Left ventricle myocardium superior (tissue), 1 donor: ENCODE measurements around the gene SPAG16. TPM values are rescaled to one million over a fixed set of nuclear protein-coding genes. Genes with fewer than 3 reads are reported as not detected.
"Not testable (repeated sequence)": the region's sequence is repeated elsewhere in the genome, so short reads cannot be mapped to it uniquely, and the experiment has no call there.

ENCODE experiments used
- ATAC-seq: fragments of 200-7000 bp; cut with Tn5 transposase; one replicate; pipeline ENCODE4 v1.9.1; 2020; ENCODE audit warnings: mild to moderate bottlenecking, moderate library complexity
- DNase-seq: peaks from one replicate; pipeline ENCODE4 v3.0.0-alpha.2; 2020
- intact Hi-C: fragments of 100-400 bp; cut with micrococcal nuclease; formaldehyde crosslinking; loops from one replicate; pipeline ENCODE4 v1.11.0; 2022
- total RNA-seq: library from RNA; stranded (reverse); fragmentation: NEBNext Ultra II Directional; extraction: Animal tissue kit (Norgen Biotek cat#: 25700); gene quantifications from one replicate; pipeline ENCODE4 v1.2.1, GENCODE V29; 2021
- donor health status: DM: no; HTN: yes; CAD: no; lungs with severe emphysema.

The SPAG16 gene
- total RNA-seq, 1 donor from 2014 or later, result 18.7 TPM

DNA sequence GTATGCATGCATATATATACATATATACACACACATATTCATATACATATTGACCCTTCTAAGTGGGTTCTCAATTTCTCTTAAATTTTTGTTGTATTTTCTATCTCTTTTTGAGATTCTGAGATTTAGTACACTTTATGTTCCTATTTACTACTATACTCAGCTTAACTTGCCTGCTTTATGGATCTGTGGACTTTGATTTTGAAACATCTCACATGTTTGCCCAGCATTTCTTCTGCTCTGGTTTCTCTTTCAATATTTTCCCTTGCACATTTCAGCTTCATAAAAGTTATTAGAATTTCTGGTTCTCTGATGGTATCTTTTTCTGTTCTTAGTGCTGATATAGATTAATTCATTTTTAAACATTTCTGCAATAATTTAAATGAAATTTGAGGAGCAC lies 380.6 kb downstream of the SPAG16 start:
- DNase-seq (no peak), ATAC-seq (no peak)
- intact Hi-C loops, result no loop called here

DNA sequence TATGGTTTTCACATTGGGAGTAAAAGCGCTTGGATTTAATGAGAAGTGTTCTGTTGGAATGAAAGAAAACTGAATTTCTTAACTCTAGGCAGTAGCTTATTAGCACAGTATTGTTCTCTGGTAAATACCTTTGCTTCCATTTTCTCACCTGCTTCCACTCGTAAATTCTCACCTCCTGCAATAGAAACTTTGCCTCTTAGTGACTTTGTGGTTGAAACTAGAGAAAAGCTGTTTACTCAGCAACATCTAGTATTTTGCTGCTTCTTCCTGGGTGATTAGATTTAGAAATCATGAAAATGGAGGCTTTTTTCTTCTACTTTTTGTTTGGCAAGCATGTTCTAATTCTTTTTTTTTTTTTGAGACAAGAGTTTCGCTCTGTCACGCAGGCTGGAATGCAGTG lies 385.4 kb downstream of the SPAG16 start:
- intact Hi-C loops, result no loop called here
- DNase-seq, result no peak
- ATAC-seq, result no peak

DNA sequence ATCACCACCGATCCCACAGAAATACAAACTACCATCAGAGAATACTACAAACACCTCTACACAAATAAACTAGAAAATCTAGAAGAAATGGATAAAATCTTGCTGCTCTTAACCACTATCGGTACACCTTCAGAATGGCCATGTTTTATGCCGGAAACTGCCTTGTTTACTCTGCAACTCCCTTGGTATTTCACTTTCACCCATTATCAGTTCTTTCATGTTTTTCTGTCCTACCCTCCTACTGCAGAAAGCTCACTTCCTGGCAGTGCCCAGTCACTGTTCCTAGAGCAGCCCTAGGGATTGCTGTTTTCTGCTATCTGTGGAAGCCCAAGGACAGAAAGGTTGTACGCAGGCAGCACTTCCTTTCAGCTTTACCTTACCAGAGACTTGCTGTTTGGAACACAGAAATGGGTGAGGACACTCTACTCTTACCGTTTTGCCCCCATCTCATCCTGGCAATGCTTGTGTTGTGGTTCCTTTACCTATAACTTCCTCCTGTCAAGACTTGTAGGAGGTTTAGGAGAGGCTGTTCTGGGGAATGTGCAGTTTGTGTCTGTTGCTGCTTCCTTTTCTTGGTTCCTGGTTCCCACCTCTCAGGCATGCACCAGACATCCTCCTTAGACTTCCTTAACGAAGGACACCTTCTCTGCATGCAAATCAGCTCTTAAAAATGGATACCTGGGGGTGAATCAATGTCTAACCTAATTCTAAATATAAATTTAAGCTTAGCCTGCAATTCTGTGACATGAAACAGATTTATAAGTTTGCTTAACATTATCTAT lies 394.4 kb downstream of the SPAG16 start:
- intact Hi-C loops, result no loop called here
- no peak for ATAC-seq
- DNase-seq, result no peak

DNA sequence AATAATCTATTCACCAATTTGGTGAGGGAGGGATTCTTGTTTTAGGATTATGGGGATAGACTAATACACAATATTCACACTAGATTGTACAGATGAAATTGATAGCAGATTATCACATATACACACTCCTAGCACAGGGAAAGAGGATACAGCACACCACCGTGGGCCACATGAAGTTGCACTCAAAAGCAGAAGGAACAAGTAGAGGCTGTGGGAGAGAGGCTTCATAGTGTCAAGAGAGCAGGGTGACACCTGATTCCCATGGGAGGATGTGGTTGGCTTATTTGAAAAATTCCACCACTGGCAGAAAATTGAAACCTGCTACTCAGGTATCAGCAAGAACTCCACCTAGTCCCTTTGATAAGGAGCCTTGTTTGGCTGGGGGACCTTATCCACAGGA lies 395.6 kb downstream of the SPAG16 start:
- intact Hi-C loops, result no loop called here
- DNase-seq (no peak), ATAC-seq (no peak)

- intact Hi-C loops, result no loop called here
- no peak for DNase-seq
- no peak for ATAC-seq
Measured at GRCh38 chr2:213682276-213682675, 398.0 kb downstream of the SPAG16 start.

DNA sequence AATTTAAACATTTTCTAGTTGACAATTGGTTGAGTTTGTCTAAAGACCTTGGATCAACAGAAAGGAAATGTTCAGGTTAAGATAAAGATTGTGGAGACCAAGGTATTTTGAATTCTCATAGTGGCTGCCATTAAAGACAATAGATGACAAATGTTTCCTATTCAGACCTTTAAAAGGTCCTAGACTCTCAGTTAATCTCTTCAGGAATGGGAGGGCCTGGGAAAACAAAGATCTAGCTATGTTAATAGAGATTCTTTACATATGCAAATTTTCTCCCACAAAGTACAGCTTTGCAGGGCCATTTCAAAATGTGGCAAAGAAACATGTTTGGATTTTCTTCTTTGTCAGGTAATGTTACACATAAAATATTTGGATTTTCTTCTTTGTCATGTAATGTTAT lies 403.9 kb downstream of the SPAG16 start:
- ATAC-seq, result no peak
- intact Hi-C loops, result no loop called here
- no peak for DNase-seq

DNA sequence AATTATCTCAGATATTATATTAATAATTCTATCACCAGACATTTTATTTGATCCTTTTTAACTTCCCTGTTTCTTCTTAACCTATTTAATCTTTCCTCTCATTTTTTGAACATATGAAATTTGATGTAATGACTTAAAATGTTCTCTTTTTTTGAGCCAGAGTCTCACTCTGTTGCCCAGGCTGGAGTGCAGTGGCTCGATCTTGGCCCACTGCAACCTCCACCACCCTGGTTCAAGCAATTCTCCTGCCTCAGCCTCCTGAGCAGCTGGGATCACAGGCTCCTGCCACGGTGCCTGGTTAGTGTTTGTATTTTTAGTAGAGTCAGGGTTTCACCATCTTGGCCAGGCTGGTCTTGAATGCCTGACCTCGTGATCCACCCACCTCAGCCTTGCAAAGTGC lies 404.6 kb downstream of the SPAG16 start:
- DNase-seq, ATAC-seq, intact Hi-C loops: not testable (repeated sequence)

GRCh38 chr2:213689585-213689984 lies 405.3 kb downstream of the SPAG16 start:
- intact Hi-C loops, result no loop called here
- no peak for DNase-seq
- ATAC-seq, result no peak

DNA sequence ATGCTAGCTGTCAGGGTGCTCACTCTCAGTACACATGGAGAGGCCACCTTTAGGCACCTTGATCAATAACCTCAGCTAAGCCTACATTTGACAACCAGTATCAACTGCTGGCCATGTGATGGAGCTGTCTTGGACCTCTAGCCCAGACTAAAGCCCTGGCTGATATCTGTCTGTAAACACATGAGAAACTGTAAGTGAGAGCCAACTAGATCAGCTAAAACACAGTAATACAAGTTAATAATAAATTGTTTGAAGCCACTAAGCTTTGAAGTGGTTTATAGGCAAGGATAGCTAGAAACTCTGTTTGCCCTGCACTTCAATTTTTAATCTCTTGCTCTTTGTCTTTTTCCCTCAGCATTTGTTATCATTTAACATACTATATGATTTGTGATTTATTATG lies 407.1 kb downstream of the SPAG16 start:
- intact Hi-C loops, result no loop called here
- no peak for DNase-seq
- ATAC-seq, result no peak

- no peak for DNase-seq
- intact Hi-C loops, result no loop called here
Measured at GRCh38 chr2:213696442-213696841, 412.2 kb downstream of the SPAG16 start.

GRCh38 chr2:213701365-213701764 lies 417.1 kb downstream of the SPAG16 start:
- DNase-seq, ATAC-seq, intact Hi-C loops: not testable (repeated sequence)

More at GRCh38 chr2:213696442-213696841, 412.2 kb downstream of the SPAG16 start:
- no peak for ATAC-seq

- intact Hi-C loops, result no loop called here
- no peak for ATAC-seq
- no peak for DNase-seq
Measured at GRCh38 chr2:213703406-213704098, 419.3 kb downstream of the SPAG16 start.

- ATAC-seq, result no peak
- DNase-seq, result no peak
- intact Hi-C loops, result no loop called here
Measured at GRCh38 chr2:213710164-213710563, 425.9 kb downstream of the SPAG16 start.

DNA sequence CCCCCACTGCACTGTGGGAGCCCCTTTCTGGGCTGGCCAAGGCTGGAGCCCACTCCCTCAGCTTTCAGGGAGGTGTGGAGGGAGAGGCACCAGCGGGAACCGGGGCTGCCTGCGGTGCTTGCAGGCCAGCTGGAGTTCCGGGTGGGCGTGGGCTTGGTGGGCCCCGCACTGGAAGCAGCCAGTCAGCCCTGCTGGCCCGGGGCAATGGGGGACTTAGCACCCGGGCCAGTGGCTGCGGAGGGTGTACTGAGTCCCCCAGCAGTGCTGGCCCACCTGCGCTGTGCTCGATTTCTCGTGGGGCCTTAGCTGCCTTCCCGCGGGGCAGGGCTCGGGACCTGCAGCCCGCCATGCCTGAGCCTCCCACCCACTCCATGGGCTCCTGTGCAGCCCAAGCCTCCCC lies 434.1 kb downstream of the SPAG16 start:
- intact Hi-C loops, DNase-seq, ATAC-seq: not testable (repeated sequence)

GRCh38 chr2:213722565-213722964 lies 438.3 kb downstream of the SPAG16 start:
- no peak for ATAC-seq
- intact Hi-C loops, result no loop called here
- no peak for DNase-seq

DNA sequence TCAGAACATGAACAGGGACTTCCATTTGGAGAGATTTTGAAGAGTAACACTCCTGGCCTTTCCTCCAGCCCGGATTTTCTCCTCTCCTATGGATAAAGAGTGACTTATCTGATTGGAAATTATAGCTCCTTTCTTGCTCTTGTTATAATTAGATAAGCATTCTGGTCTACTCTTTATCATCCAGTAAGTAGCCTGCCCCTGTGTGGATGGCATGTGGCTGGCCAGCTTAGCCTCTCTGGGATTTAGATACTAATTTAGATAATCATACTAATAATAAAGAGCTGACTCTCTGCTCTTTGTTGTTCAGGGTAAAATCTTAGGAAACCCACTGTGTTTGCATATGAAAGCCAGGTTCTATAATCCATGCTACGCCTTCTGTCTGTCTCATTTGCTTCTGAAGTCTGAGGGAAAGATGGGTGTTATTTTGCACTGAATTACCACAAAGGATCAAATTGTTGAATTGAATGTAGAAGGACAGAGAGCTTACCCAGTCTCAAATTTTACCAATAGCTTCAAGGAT lies 438.8 kb downstream of the SPAG16 start:
- ATAC-seq (no peak), DNase-seq (no peak)
- intact Hi-C loops, result no loop called here

DNA sequence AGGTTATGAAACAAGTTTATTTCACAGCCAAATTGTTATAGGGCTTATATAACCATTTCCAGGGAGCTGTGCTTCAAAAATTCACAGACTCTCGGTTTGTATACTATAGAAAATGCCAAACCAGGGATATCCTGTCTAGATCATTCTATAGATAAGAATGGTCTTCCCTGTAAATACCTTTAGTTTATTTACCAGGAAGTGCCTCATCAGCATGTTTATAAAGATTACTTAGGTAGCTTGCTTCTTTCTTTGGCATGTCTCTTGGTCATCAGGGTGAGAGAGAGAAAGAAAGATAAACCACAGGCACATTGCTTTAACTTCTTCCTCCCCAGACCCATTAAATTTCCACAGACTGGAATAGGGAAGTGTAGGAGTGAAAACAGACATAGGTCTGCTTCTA lies 439.4 kb downstream of the SPAG16 start:
- ATAC-seq, result no peak
- no peak for DNase-seq
- intact Hi-C loops, result no loop called here

DNA sequence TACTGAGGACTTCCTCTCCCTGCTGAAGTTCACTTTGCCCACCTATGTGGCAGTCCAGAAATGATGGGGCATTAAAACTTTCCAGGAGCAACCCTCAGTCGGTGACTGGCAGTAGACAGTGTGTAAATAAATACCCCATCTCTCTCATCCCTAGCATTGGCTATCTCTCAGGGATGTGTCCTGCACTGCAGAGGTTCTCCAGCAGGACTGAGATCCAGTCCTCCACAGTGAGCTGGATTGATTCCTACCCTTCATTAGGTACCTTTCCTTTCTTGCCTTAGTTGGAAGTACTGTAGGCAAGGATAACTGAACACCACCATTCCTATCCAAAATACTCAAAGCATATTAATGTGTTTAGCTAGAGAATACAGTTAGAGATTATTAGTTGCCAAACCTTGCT lies 441.8 kb downstream of the SPAG16 start:
- no peak for ATAC-seq
- no peak for DNase-seq
- intact Hi-C loops, result no loop called here

- no peak for ATAC-seq
- no peak for DNase-seq
- intact Hi-C loops, result no loop called here
Measured at GRCh38 chr2:213733893-213734292, 449.6 kb downstream of the SPAG16 start.

DNA sequence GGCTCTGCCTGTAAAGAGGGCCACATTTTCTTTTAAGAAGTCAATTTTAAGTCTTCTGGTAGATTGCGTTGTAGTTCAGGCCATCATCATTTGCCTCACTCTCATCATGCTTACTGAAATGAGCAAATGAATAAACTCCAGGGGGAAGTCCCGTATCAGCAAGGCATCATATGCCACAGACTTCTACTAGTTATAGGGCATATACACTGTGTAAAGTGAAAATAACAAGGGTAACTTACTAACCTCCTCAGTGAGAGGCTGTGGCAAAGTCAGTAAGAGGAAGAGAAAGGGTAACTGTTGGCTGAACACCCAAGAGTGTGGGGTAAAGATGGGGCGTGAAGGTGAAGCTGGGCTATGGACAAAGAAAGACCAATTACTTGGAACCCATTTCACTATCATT lies 456.2 kb downstream of the SPAG16 start:
- ATAC-seq (no peak), DNase-seq (no peak)
- intact Hi-C loops, result no loop called here

DNA sequence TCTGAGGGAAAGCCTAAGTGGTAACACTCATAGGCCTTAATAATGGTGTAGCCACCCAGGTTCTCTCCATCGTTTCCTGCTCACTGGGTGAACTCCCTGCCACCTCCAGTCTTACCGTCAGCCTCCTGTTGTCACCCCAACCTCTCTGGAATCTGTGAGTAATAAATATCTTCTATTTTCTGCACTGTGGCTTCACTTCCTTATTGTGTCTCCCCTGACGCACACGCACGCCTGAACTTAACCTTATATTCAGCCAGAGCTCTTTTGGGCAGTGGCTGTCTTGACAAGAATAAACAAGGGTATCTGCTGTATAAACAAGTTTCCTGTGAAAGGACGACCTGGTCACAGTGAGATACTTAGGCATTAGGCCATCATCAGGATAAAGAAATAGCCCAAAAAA lies 467.2 kb downstream of the SPAG16 start:
- DNase-seq, result no peak
- no peak for ATAC-seq
- intact Hi-C loops, result no loop called here
